CD1c-positive myeloid dendritic cell (primary cell): ENCODE data around the gene PPIG.
"Not testable (repeated sequence)": the region's sequence is repeated elsewhere in the genome, so short reads cannot be mapped to it uniquely, and the experiment has no call there.

Experiments used
- DNase-seq: peaks from one replicate; pipeline ENCODE4 v3.0.0-alpha.2; 2016; ENCODE audit errors: extremely low spot score

PPIG gene

GRCh38 chr2:169596546-169596945 lies 12.4 kb downstream of the PPIG start:
- DNase-seq: not testable (repeated sequence)

GRCh38 chr2:169598982-169599381 lies 14.8 kb downstream of the PPIG start:
- DNase-seq: no peak

GRCh38 chr2:169599568-169599967 lies 15.4 kb downstream of the PPIG start:
- DNase-seq: no peak

- DNase-seq: no peak
Observed at GRCh38 chr2:169609264-169609663, 25.1 kb downstream of the PPIG start.

GRCh38 chr2:169613876-169614275 lies 29.7 kb downstream of the PPIG start:
- no peak for DNase-seq

- DNase-seq: not testable (repeated sequence)
Observed at GRCh38 chr2:169615982-169616381, 31.8 kb downstream of the PPIG start.

GRCh38 chr2:169619946-169620345 lies 35.8 kb downstream of the PPIG start:
- no peak for DNase-seq

- DNase-seq: no peak
Observed at GRCh38 chr2:169620509-169620908, 36.4 kb downstream of the PPIG start.

- no peak for DNase-seq
Observed at GRCh38 chr2:169623235-169623634, 39.1 kb downstream of the PPIG start.

- no peak for DNase-seq
Observed at GRCh38 chr2:169625781-169626180, 41.6 kb downstream of the PPIG start.

GRCh38 chr2:169636440-169637097 lies 52.4 kb downstream of the PPIG start:
- no peak for DNase-seq

- DNase-seq: no peak
Observed at GRCh38 chr2:169637620-169638019, 53.5 kb downstream of the PPIG start.

- DNase-seq: no peak
Observed at GRCh38 chr2:169640104-169640503, 56.0 kb downstream of the PPIG start.

- no peak for DNase-seq
Observed at GRCh38 chr2:169641464-169641863, 57.3 kb downstream of the PPIG start.

GRCh38 chr2:169644173-169644572 lies 60.0 kb downstream of the PPIG start:
- DNase-seq: no peak

GRCh38 chr2:169647496-169647895 lies 63.3 kb downstream of the PPIG start:
- DNase-seq: no peak

- no peak for DNase-seq
Observed at GRCh38 chr2:169649278-169649677, 65.1 kb downstream of the PPIG start.

- no peak for DNase-seq
Observed at GRCh38 chr2:169653636-169654035, 69.5 kb downstream of the PPIG start.

- no peak for DNase-seq
Observed at GRCh38 chr2:169656164-169656563, 72.0 kb downstream of the PPIG start.

GRCh38 chr2:169658877-169659276 lies 74.7 kb downstream of the PPIG start:
- DNase-seq: no peak

GRCh38 chr2:169659320-169659719 lies 75.2 kb downstream of the PPIG start:
- DNase-seq: no peak

GRCh38 chr2:169661265-169661664 lies 77.1 kb downstream of the PPIG start:
- DNase-seq: no peak

- no peak for DNase-seq
Observed at GRCh38 chr2:169662744-169663143, 78.6 kb downstream of the PPIG start.

GRCh38 chr2:169663247-169663646 lies 79.1 kb downstream of the PPIG start:
- DNase-seq: no peak
